H4 (cell line): ENCODE data around the gene NOP9. TPM values are rescaled to one million over a fixed set of nuclear protein-coding genes. Genes with fewer than 3 reads are reported as not detected.
A peak's percentile ranks its signal among the peaks of the same experiment; 100 is the strongest.

Experiments
- DNase-seq: peaks from one replicate; pipeline ENCODE4 v3.0.0-alpha.2; 2015; ENCODE audit warnings: low spot score
- total RNA-seq: library from RNA; depleted of rRNA; stranded (reverse); fragments of >200 nt; shearing (Covaris generic); gene quantifications from 2 replicates; pipeline ENCODE4 v1.2.3, GENCODE V29; 2014

The NOP9 gene
- total RNA-seq, 1 experiment from 2014 or later, result 5.7 TPM

DNA sequence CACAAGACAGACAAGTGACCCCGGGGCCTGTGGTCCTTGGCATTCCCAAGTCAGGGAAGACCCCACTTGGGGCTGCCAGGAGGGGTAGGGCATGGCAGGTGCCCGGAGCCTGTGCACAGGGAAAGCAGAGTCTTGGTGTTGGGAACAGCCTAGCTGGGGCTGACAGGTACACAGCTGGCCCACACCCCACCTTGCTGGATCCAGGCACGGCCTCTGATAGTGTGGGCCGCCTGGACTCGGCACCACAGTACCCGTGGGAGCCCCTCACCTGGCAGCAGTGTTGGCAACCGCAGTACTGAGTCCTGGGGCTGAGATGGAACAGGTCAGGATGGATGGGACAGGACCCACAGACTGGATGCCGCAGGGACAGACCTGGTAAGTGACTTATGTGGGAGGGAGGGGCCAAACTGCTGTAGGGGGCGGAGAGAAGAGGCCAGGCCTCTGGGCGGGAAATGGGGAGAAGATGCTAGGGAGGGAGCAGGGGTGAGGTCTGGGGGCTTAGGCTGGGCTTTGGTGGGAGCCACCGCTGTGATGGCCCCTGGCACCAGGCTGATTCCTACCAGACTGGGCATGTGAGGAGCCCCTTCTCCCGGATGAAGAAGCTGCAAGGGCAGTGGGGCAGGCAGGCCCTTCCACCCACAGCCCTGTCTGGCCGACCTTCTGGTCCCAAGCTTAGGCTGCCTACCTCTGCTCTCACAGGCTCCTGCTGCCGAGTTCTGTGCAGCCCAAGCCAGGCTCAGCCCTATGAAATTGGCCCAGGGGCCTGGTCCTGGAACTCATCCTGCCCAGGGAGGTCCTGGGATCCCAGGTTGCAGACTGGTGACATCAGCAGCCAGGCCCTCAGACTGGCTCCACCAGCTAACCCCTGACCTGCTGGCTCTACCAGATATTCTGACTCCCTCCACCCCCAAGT lies 36.6 kb upstream of the NOP9 start, which contains the start of gene TGM1:
TSS of gene TGM1 (minus strand) at position 357 of the 913 bp plus-strand sequence. CDS start 825 bp downstream, outside the sequence.
- DNase-seq, result no peak

DNA sequence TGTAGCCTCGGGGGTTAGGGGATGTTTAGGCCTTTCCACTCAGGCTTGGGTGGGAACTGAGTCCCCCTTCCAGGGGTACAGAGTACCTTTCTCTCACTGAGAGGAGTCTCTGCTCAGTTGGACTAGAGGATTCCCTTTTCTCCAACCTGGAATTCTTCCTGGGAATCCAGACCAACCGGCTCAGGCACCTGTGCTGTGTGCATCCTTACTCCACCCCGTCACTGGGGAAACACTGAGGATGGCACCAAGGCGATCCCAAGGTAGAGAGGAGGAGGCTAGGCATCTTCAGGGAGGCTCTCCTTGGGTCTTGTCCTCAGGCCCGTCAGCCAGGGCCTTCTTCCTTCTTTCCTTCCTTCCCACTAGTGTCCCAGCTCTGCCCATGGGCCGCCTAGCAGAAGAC lies 35.8 kb upstream of the NOP9 start:
- no peak for DNase-seq

DNA sequence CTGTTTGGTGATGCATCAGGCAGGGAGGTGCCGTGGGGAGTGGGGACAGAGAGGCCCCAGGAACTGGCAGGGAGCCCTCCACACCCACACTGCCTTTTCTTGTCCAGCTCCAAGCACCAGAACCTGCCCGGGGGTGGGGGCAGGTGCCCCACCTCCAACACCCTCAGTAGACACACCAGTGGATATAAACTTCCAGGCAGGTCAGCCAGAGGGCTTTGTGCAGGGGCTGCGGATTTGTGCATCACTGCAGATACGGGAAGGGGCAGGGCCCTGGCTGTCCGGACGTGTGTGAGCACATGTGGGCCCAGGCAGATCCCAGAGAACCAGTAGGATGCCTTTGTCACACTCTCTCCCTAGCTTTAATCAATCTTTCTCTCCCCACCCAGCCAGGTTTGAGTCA lies 35.4 kb upstream of the NOP9 start:
- DNase-seq, result no peak

DNA sequence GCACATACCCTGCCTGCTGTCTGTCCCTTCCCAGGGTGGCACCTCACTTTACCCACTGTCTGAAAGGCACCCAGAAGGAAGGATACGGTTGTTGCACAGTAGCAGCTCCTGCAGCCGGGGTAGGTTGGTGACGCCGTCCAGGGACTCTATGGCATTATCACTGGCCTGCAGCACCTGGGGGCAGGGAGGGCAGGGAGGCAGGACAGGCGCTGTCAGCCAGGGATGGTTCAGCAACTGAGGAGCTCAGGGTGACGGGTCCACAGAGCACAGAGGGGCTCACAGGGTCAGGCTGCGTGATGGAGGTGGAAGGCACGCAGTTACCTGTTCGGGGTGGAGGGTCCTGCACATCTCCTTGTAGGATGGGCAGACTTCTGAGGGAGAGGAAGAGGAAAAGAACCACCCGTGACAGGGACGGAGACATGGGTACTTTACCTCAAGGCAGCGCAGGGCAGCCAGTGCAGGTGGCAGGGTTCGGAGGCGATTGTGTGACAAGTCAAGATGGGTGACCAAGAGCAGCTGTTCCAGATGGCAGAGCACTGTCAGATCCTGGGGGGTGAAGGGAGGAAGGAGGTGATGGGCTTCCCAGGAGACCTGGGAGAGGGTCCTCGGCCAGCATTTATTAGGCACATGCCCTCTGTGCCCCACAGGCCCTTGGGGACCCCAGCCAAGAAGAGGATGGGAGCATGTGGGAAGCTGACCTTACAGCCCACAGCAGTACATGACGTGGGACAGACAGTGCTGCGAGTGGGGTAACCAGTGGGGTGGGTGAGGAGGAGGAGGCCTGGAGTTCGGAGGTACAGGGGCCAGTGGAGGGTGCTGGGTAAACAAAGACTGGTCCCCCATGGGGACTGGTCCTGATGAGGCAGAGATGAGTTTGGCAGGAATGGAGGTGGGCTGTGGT lies 33.1 kb upstream of the NOP9 start:
- DNase-seq, result no peak

DNA sequence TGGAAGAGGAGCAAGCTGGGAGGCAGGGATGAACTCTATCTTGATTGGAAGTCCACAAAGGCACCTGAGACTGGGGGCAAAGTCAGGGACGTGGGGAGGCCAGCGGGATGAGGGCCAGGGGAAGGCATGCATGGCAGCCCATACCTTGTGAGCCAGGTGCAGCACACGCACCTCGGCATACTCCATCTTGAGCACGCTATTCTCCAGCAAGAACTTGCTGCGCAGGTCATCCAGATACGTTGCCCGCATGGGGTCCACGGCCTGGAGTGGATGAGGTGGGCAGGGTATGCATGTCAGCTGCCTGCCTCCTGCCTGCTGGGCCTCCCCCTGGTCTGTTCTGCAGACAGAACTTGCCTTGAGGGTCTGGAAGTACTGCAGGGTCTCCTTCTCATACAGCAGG lies 32.1 kb upstream of the NOP9 start:
- DNase-seq, result no peak

DNA sequence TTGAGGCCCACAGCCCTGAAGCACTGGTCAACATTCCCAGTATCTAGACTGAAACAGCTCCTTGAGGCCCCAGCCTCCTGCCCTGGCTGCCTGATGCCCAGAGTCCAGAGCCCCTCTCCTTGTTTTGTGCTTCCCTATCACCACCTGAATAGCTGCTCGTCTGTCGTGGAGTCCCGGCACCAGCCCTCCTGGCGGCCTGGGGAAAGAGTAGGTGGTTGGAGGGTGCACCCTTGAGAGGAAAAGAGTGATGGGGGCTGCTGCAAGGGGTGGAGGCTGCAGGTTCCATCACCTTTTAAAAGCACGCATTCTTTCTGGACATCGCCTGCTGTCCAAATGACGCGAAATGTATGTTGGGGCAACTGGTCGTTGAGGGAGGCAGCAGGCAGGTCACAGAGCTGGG lies 31.4 kb upstream of the NOP9 start:
- no peak for DNase-seq

DNA sequence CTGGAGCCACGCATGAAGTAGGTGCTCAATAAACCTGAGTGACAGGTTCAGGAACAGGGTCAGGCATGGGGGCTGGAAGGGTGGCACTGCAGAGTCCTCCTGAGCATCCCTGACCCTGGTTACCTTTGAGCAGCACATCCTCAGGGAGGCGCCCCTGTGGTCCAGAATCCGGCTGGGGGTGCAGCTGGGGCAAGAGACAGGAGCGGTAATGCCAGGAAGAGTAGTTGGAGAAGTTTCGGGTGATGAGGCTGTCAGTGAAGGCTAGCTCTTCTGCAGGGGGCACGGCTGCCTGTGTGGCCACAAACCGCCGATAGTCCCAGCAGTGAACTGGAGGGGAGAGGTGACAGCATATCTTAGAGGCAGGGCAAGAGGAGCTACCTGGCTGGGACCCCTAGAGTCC lies 30.3 kb upstream of the NOP9 start:
- no peak for DNase-seq

DNA sequence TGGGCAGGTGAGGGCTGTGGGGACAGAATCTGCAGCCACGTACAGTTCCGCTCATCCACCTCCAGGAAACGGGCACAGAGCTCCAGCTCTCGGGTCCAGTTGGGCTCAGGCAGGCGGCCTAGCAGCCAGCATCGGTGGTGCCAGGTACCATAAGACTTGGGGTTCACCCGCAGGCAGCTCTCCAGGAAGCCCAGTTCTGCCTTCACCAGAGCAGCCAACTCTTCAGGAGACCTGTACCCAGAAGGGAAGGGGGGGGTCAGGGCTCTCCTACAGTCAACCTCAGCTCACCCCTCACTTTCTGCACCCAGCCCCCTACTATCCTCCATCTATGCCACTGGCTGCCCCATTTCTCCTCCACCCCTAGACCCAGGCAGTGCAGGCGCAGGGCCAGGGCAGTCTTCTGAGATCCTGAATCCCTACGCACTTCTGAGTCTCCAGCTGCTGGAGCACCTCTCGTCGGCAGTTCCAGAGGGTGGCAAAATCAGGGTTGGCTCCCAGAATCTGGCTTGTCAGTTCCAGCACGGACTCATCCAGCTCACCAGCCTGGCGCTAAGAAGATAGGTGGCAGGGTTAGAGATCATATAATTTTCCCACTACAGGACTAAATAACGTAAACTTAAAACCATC lies 29.6 kb upstream of the NOP9 start:
- no peak for DNase-seq

DNA sequence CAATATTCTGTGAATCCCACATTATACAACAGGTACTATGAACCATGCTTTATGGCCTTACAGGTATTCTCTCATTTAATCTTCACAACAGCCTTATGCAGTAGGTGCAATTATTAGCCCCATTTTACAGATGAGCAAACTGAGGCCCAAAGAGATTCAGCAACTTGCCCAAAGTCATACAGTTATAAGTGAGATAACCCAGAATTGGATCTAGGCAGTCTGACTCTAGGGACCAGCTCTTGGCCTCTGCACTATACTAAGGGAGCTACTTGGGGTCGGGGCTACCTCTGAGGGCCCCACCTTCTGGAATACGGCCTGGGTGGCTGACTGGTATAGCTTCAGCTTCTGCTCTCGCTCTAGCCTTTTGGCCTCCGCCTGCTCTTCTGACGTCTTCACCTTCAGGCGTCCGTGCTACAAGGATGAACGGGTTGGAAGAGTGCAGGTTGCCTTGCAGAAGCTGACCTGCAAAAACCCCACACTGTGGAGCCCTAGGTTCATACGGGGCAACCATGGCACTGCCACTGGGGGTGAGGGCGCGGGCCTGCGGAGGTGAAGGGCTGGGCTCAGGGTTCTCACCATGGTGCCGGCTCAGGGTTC lies 29.0 kb upstream of the NOP9 start:
- DNase-seq, result no peak

DNA sequence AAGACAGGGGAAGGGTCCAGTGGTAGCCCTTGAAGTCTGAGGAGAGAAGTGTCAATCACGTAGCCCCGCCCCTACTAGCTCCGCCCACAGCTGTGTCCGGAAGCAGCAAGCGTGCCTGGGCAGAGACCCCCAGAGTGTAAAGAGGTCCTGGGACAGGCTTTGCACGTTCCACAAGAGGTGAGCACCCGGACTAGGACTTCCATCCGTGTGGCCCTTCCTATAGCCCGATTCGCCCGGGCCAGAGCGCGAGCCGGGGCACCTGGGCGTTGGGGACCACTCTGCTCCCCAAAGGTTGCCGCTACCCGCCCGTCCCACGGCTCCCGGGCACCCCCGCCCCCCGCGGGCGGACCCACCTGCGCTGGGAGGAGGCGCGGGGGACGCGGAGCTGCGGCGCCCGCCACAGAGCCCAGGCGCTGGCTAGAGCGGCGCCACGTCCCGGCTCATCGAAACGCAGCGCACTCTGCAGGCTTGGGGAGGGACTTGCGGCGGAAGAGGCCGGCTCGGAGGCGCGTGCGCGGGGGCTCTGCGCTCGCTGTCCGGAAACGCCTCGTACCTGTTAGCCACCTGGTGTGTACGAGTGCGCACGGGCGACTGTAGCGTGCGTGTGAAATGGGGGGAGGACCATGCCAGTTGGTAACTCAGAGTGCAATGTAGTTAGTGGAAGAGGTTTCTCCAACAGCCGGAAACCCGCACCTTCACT lies 28.4 kb upstream of the NOP9 start, which contains the start of gene RABGGTA:
TSS of gene RABGGTA (minus strand) at position 464 of the 700 bp plus-strand sequence. CDS start 482 bp downstream, outside the sequence.
- DNase-seq, result peak; percentile 84

DNA sequence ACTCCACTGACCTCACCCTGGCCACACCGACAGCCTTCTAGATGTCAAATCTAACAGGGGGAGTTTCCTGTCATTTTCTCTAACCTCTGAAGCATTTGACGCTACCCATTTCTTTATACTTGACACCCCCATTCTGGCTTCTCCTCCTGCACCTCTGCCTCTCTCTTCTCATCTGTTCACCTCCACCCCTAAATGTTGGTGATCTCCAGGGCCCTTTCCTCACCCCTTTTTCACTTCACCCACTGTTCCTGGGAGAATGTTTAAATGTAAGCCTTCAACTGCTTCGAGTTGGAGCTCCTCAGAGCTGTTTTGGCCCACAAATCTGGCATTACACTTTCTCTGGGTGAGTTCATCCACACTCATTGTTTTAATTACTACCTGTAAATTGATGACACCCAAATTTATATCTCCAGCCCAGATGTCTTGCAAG lies 27.8 kb upstream of the NOP9 start:
- no peak for DNase-seq

DNA sequence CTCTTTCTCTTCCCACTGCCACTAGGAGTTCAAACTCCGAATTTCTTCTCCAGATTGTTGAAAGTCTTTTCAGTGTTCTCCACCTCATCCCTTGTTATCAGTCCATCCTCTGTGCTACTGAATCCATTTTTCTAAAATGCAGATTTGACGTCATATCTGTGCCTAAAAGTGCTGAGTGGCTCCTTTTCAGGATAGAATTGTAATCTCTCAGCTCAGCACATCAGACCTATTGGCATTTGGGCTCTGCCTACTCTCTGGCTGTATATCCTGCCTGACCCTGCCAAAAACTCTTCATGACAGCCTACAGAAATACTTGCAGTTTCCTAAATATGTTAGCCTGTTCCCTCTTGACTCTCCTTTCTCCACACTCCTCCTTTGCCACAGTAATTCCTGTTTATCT lies 27.2 kb upstream of the NOP9 start:
- DNase-seq, result no peak

DNA sequence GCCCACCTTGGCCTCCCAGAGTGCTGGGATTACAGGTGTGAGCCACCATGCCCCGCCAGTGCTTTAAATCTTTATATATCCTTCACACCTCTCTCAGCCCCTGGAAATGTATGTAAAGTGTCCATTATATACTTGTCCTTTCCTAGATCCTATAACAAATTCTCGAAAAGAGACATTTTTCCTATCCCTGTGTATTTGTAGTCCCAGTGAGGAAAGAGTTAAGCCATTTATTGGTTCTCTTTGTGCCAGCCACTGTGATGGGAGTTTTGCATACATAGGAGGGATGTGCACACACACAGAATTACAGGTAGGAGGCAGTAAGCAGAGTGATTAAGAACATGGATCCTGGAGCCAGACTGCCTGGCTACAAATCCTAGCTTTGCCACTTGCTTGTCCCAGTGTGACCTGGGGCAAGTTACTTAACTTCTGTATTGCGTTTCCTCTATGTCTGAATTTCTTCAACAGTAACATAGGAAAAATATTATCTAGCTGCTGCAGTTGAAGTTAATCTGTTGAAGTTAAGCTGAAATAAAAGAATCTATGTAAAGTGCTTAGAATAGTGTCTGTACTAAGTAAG lies 26.1 kb upstream of the NOP9 start:
- DNase-seq, result no peak

DNA sequence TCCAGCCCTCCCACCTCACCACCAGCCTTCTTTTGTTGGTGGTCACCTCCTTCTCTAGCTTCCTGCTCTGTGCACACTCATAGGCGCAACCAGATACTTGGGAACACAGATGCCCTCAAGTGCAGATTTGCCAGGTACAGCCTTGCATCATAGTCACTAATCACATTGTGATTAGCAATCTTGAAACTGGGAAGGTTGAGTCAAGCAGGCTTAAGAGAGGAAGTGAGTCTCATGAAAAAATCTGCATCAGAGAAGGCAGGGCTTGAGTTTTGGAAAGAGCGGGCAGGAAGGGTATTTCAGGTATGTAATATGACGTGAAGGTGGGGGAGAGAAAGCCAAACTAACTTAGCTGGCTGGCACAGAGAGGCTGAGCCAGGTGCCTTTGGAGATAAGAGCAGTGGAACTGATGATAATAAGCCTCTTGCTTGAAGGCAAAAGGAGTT lies 25.5 kb upstream of the NOP9 start:
- no peak for DNase-seq

DNA sequence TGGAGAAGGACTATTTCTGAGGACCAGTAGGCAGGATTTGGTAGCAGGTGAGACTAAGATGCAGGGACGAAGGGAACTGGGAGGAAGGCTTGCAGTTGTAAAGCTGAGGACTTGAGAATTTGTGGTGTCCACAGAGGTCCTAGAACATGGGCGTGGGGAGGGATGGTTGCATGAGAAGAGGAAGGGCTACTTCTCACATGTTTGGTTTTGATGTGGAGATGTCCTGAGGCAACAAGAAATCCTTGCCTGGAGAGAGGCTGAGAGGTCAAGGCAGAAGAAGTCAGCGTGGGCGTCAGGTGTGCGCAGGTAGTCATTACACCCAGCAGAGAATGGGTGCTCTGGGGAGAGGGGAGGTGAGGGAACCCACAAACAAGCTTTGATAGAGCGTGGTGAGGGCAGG lies 22.6 kb upstream of the NOP9 start:
- DNase-seq, result no peak

DNA sequence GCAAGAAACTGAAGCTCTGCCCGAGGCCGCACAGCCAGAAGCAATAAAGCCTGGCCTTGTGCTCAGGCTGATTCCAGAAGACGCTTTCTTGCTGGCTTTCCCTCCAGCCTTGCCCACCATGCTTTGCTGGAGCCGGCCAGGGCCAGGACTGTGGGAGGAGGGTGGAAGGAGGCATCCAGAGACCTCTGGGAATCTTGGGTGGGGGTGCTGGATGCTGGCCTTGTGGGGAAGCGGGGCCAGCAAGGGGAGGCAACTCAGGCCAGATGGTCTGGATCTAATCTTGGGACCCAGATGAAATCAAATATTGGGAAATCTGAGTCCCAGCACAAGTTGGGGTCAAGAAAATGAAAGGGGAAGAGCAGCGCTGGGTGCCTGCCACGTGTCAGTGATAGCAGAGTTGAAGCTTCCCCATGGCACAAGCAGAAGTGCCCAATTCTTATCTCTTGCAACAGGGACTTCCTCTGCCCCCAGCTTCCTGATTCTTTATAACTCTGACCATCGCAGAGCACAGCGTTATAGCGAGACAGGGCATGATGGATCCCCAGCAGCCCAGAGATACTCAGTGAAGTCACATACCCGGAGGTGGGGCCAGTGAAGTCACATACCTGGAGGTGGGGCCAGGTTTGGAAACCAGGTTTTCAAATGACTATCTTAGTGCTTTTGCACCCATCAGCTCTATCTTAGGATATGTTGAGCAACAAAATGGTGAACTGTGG lies 21.9 kb upstream of the NOP9 start:
- DNase-seq, result no peak

DNA sequence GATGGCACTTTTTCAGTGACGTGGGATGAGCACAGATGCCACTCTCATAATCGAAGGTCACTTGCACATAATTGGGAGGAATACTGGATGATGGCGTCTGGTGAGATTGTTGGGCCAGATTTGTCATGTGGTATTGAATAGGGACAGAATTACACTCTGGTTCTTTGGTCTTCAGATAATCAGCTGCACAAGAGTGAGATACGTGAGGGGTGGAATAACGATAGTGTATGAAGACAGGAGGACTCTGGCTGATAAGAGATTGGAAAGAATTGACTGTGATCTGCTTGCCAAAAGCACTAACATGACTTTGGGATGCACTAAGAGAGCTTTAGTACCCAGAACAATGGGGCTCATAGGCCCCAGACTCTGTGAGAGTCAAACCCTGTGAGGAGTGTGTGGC lies 21.2 kb upstream of the NOP9 start:
- DNase-seq, result no peak

DNA sequence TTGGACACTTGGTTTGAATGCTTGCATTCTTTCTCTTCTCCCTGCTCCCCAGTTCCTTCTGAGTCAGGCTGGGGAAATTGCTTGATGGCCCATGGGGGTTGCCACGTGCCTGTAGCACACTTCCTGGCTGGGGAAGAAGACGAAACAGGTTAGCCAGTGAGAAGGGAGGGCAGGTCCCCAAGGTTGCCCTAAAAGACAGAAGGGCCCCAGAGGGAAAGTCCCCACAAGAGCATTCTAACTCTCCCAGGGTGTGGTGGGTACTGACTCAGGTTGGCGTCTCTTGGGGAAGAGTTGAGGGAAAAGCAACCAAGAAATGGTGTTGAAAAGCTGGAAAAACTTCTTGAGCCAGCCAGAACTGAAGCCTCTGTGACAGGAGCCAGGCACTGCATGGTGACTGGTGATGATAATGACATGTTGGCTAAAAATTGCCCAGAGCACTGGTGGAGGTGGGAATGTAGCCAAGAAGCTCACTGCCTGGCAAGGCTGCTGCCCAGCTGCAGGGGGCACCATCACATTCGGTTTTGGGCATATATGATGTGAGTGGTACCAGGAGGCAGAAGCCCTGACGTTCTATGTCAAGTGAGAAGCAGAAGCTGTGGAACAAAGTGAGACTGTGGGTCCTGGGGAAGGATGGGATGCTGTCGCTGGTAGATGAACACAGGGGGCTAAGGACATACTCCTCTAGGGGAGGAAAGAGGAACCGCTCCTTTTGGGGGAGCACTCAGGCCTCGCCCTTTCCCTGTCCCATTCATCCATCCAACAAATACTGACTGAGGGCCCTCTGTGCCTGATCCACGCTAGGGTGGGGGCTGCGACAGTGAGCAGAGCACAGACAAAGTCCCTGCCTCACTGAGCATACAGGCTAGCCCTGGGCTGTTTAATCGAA lies 20.1 kb upstream of the NOP9 start:
- peak; percentile 34 for DNase-seq
